Astrocyte (in vitro differentiated cells and primary cell): ENCODE results near the gene GRK6.

Experiments used
- CTCF ChIP-seq: IDR thresholded peaks from 2 replicates; pipeline ENCODE4 v1.5.1; 2011; ENCODE audit warnings: low read depth, mild to moderate bottlenecking, inconsistent platforms, low read length, moderate library complexity; ENCODE audit not compliant: insufficient read depth
- EZH2 ChIP-seq: IDR thresholded peaks from 2 replicates; pipeline ENCODE4 v1.6.1; 2012; ENCODE audit warnings: mild to moderate bottlenecking, low read length, inconsistent platforms; ENCODE audit not compliant: insufficient read depth

GRCh38 chr5:177390363-177391300 is 35.8 kb upstream of the GRK6 start:
- TF ChIP-seq CTCF (peak; percentile 94), EZH2 (no peak)
